ENCODE results near the gene DAG1.

The DAG1 gene

DNA sequence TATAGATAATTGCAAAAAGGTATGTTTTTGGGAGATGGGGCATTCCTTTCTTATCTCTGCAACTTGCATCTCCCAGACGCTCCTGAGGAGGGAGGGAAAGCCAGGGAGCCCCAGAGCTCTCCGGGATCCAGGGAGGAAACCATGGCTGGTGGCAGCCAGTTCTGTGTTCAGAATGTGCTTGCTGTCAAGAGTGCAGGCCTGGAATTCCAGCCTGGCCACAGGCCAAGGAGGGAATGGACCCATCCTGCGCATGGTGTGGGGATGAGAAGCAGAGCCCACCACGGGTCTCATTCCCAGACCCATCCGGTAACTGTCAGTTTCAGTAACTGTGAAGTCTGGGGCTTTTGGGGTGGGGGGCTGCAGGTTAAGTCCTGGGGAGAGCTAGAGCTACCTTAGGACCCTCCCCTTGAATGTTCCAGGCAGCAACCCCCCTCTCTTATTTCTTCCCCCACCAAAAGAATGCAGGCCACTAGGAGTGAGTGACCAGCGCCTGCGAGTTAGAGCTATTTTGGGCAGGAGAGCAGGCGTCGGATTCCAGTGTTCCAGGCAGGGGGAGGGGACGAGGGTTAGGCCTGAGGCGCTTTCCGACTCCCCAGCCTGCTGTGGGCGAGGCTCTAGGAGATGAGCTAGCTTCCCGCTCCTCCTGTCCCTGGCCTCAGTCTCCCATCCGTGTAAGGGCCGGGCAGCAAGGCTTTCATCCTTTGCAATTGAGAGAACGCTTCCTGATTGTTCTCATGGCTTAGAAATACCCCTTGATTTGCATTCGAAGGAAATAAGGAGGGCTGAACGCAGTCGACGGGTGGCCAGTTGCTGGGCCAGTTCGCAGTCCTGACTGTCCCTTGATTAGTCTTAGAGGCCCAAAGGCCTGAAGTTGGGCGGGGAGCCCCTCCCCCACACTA, 781 bp upstream of the DAG1 start:
- DNase-seq (ENCODE audit: low spot score): no peak
- TF ChIP-seq, protein P1, sequence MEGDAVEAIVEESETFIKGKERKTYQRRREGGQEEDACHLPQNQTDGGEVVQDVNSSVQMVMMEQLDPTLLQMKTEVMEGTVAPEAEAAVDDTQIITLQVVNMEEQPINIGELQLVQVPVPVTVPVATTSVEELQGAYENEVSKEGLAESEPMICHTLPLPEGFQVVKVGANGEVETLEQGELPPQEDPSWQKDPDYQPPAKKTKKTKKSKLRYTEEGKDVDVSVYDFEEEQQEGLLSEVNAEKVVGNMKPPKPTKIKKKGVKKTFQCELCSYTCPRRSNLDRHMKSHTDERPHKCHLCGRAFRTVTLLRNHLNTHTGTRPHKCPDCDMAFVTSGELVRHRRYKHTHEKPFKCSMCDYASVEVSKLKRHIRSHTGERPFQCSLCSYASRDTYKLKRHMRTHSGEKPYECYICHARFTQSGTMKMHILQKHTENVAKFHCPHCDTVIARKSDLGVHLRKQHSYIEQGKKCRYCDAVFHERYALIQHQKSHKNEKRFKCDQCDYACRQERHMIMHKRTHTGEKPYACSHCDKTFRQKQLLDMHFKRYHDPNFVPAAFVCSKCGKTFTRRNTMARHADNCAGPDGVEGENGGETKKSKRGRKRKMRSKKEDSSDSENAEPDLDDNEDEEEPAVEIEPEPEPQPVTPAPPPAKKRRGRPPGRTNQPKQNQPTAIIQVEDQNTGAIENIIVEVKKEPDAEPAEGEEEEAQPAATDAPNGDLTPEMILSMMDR (IDR thresholded peaks at IDR 0.05; ENCODE audit: borderline replicate concordance, control extremely low read depth, extremely low read depth, insufficient read depth, missing control alignments): no peak

DNA sequence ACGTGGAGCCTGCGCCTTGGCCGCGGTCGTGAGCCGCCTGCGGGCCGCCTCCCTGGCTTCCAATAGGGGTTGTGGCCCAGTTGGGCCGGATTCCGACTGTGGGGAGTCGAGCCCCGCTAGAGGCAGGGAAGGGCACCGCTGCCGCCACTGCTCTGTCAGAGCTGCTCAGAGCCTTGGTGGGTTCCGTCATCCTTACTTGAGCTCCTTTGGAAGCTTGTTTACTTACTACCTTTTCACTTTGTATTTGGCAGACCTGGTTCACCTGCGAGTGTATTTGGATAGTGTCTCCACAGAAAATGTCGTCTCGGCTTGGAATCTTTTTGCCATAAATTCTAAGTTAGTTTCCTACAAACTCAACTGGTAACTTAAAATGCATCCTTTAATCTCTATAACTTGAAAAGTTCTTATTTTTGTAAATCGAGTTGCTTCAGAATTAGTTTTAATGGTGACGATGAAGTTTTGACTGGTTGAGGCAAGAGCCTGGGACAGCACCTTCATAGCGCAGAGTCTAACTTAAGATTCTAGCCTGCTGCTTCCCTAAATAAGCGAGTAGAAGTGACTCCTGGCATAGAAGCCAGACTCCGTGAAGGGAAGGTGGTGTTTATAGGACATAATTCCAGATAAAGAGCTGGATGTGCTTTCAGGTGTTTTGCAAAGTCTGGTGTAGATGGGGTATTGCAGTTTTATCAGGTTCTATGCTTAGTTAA, 800 bp downstream of the DAG1 start:
- in situ Hi-C loops (cut with MboI; ENCODE audit: low sequenced_read_pairs, unreplicated experiment): no loop called here
- no peak for DNase-seq (ENCODE audit: low spot score)
- TF ChIP-seq, protein P1 (IDR thresholded peaks at IDR 0.05; ENCODE audit: borderline replicate concordance, control extremely low read depth, extremely low read depth, insufficient read depth, missing control alignments): no peak

More for the DNA sequence above, 781 bp upstream of the DAG1 start:
- in situ Hi-C loops (cut with MboI; ENCODE audit: low sequenced_read_pairs, unreplicated experiment): no loop called here

GRCh38 chr3:49471856-49472495, 1.9 kb downstream of the DAG1 start:
- in situ Hi-C loops (cut with MboI; ENCODE audit: low sequenced_read_pairs, unreplicated experiment): no loop called here
- TF ChIP-seq, protein P1 (IDR thresholded peaks at IDR 0.05; ENCODE audit: borderline replicate concordance, control extremely low read depth, extremely low read depth, insufficient read depth, missing control alignments): no peak
- DNase-seq (ENCODE audit: low spot score): no peak

GRCh38 chr3:49476563-49476962, 6.5 kb downstream of the DAG1 start:
- TF ChIP-seq, protein P1 (IDR thresholded peaks at IDR 0.05; ENCODE audit: borderline replicate concordance, control extremely low read depth, extremely low read depth, insufficient read depth, missing control alignments): no peak
- in situ Hi-C loops (cut with MboI; ENCODE audit: low sequenced_read_pairs, unreplicated experiment): no loop called here
- no peak for DNase-seq (ENCODE audit: low spot score)

DNA sequence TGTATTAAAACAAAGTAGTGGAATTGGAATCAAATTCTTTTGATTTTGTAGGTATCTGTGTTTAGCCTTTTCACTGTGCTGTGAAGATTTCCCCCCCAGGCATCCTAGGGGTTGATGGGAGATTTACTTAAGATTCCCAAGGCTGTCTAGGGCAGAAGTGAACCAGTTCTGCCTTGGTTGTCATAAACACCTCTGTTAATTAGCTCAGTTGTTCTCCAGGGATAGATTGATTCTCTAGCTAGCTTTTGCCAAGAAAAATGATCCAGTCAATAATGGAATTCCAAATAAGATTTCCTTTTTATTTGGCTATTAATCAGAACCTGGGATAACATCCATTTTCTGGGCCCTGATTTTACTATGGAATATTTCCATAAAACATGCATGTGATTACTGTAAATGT, 12.7 kb downstream of the DAG1 start:
- in situ Hi-C loops (cut with MboI; ENCODE audit: low sequenced_read_pairs, unreplicated experiment): no loop called here
- no peak for DNase-seq (ENCODE audit: low spot score)
- TF ChIP-seq, protein P1 (IDR thresholded peaks at IDR 0.05; ENCODE audit: borderline replicate concordance, control extremely low read depth, extremely low read depth, insufficient read depth, missing control alignments): no peak

- TF ChIP-seq, protein P1 (IDR thresholded peaks at IDR 0.05; ENCODE audit: borderline replicate concordance, control extremely low read depth, extremely low read depth, insufficient read depth, missing control alignments): no peak
- in situ Hi-C loops (cut with MboI; ENCODE audit: low sequenced_read_pairs, unreplicated experiment): no loop called here
- no peak for DNase-seq (ENCODE audit: low spot score)
Measured at GRCh38 chr3:49484471-49484870, 14.4 kb downstream of the DAG1 start.
